Esophagus muscularis mucosa (tissue), 2 donors: Measurements from ENCODE around the gene GLTP.

Experiments
- POLR2A ChIP-seq: fragments of 450-650 bp; IDR thresholded peaks from one replicate; pipeline ENCODE4 v1.6.1; 2017; ENCODE audit warnings: antibody characterized with exemption, moderate library complexity, mild to moderate bottlenecking, low read depth
- POLR2AphosphoS5 ChIP-seq, 2 donors: sonication (generic); formaldehyde crosslinking; IDR thresholded peaks; one replicate each; pipeline ENCODE4 v1.6.1; 2017; ENCODE audit warnings: antibody characterized with exemption in 2 of 2

DNA sequence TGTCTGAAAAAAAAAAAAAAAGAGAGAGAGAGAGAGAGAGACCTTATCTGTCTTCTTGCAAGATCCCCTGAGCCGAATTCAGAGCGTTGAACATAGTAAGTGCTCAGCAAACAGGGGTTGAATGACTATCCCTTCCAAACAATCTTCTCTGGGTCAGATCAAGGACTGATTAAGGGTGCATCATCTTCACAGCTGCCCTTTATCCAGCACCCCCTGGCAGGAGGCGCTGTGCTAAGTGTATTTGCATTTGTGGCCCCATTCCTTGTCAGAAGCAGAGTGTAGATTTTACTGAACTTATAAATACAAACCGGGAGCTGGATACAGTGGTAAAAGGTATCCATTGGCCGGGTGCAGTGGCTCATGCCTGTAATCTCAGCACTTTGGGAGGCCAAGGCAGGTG lies 38.3 kb downstream of the GLTP start:
- TF ChIP-seq POLR2A (no peak), POLR2AphosphoS5 (IDR thresholded peaks at IDR 0.05) (no peak)
